ENCODE data around the gene ELAVL1. TPM values are rescaled to one million over a fixed set of nuclear protein-coding genes. Genes with fewer than 3 reads are reported as not detected.

The ELAVL1 gene
- total RNA-seq, 1 donor from 2014 or later = 124 TPM

- H3K27ac Mint-ChIP-seq = no peak overlapping the region
- H3K4me1 Mint-ChIP-seq (ENCODE audit: unreplicated experiment) = no peaks in the 10 kb centered on the region
- peak; percentile 62 for DNase-seq (ENCODE audit: extremely low spot score, unreplicated experiment)
- peaks cover 4% of the 10 kb centered on the region for H3K36me3 Mint-ChIP-seq
- no peaks in the 10 kb centered on the region for H3K9me3 Mint-ChIP-seq
- peaks cover 28% of the 10 kb centered on the region for H3K27me3 Mint-ChIP-seq
- no peak for TF ChIP-seq CTCF (conservative IDR thresholded peaks at IDR 0.05)
- no peak overlapping the region for H3K4me3 Mint-ChIP-seq
Observed at GRCh38 chr19:7912697-7913564, 92.5 kb downstream of the ELAVL1 start.

DNA sequence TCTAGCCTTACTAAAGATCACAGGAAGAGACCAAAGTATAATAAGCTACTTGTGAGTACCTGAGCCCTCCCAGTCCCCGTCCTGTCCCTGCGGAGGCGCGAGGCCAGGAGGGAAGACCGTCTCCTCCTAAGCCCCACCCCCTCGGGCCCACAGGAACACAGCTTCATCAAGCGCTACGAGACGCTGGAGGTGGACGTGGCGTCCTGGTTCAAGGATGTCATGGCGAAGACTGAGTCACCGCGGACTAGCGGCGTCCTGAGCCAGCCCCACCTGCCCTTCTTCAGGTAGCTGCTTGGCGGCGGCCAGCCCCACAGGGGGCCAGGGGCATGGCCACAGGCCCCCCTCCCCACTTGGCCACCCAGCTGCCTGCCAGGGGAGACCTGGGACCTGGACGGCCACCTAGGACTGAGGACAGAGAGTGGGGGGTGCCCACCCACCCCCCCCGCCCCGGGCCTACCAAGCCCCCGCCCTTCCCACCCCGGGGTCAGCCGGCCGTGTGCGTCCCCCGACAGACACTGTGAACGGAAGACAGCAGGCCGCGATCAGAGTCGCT, 93.2 kb downstream of the ELAVL1 start:
- no peak overlapping the region for H3K4me3 Mint-ChIP-seq

DNA sequence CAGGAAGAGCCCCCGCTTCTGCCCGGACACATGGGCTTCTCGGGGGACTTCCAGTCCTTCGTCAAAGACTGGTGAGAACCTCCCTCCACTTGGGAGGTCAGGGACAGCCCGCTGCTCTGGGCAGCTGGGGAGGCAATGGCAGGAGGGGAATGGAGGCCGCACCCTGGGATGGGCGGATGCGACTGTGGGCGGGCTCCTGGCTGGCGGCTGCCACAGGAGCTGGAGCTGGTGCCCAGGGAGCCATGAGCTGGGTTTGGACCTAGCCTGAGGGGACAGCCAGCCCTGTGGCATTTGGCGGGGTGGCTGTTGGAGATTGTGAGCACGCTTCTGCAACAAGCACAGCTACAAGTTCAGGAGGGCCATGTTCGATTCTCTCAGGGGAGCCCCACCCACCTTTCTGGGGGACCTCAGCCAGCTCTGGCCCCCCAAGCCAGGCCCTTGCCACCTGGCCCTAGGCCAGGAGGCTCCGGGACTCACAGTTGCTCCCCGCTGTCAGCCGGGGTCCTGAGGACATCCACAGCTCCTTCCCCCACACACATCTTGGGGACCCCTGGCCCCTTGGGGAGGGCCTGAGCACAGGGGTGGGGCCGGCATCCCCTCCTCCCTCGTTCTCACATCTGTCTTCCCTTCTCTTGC, 93.8 kb downstream of the ELAVL1 start:
- Mint-ChIP-seq H3K4me3 (no peak overlapping the region), H3K9me3 (no peaks in the 10 kb centered on the region), H3K27ac (no peak overlapping the region), H3K27me3 (peaks cover 20% of the 10 kb centered on the region), H3K36me3 (peaks cover 4% of the 10 kb centered on the region), H3K4me1 (ENCODE audit: unreplicated experiment) (no peaks in the 10 kb centered on the region)
- no peak for TF ChIP-seq CTCF (conservative IDR thresholded peaks at IDR 0.05)
- DNase-seq (ENCODE audit: extremely low spot score, unreplicated experiment) = peak; percentile 66

More for the DNA sequence above, 93.2 kb downstream of the ELAVL1 start:
- peak; percentile 68 for DNase-seq (ENCODE audit: extremely low spot score, unreplicated experiment)
- TF ChIP-seq CTCF (conservative IDR thresholded peaks at IDR 0.05) = no peak
- peaks cover 25% of the 10 kb centered on the region for H3K27me3 Mint-ChIP-seq
- H3K4me1 Mint-ChIP-seq (ENCODE audit: unreplicated experiment) = no peaks in the 10 kb centered on the region
- H3K9me3 Mint-ChIP-seq = no peaks in the 10 kb centered on the region
- H3K36me3 Mint-ChIP-seq = peaks cover 4% of the 10 kb centered on the region
- no peak overlapping the region for H3K27ac Mint-ChIP-seq

- Mint-ChIP-seq H3K4me3 (no peak overlapping the region), H3K27ac (no peak overlapping the region), H3K4me1 (ENCODE audit: unreplicated experiment) (peaks cover 2% of the 10 kb centered on the region), H3K9me3 (no peaks in the 10 kb centered on the region), H3K27me3 (peaks cover 14% of the 10 kb centered on the region), H3K36me3 (peaks cover 4% of the 10 kb centered on the region)
- peak; percentile 66 for DNase-seq (ENCODE audit: extremely low spot score, unreplicated experiment)
- no peak for TF ChIP-seq CTCF (conservative IDR thresholded peaks at IDR 0.05)
Observed at GRCh38 chr19:7910321-7911161, 94.9 kb downstream of the ELAVL1 start.

DNA sequence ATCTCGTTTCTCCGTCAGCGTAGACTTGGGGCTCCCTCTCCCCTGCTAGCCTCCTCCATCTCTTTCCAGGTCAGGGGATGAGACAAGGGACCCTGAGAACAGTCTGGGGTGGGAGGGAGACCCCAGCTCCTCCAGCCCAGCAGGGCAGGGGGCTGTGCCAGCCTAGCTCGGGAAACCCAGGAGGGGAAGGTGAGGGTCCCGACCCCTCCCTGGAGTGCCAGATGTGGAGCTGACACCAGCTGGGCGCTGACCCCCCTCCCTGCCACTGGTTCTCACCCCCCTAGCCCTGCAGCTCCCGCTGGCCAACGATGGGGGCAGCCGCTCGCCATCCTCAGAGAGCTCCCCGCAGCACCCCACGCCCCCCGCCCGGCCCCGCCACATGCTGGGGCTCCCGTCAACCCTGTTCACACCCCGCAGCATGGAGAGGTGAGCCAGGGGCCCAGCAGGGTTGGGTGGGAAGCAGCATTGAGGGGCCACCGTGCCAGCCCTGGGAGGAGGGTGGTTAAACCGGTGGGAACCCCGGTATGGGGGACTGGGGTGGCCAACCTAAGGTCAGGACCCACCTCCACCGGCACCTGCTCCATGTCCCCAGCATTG, 95.9 kb downstream of the ELAVL1 start:
- Mint-ChIP-seq H3K4me1 (ENCODE audit: unreplicated experiment) (peaks cover 11% of the 10 kb centered on the region), H3K27ac (no peak overlapping the region), H3K36me3 (peaks cover 4% of the 10 kb centered on the region), H3K27me3 (peaks cover 4% of the 10 kb centered on the region), H3K4me3 (no peak overlapping the region), H3K9me3 (no peaks in the 10 kb centered on the region)
- no peak for TF ChIP-seq CTCF (conservative IDR thresholded peaks at IDR 0.05)
- peak; percentile 68 for DNase-seq (ENCODE audit: extremely low spot score, unreplicated experiment)
